ENCODE data around the gene ZNF362.

DNA sequence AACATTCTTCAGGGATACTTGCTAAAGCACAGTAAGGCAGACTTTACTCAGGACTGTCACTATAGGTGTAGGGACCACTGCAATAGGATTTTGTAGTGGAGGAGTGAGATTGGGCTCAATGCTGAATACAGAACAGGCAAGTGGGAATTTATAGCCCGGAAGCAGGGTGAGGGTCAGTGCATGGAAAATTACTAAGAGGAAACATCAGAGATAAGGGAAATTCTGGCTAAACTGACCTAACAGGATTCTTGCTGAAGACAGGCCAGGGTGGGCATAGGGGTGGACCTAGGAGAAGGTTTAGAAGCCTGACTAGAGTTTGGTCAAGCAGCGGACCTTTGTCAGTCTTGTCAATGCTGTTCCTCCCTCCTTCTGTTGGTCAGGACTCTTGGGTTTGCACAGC is 20.8 kb upstream of the ZNF362 start:
- TF ChIP-seq TAF1 (IDR thresholded peaks at IDR 0.05; ENCODE audit: low read depth, low read length) (no peak), POLR2AphosphoS5 (IDR thresholded peaks at IDR 0.05; ENCODE audit: low read depth, low read length) (no peak), POLR2A (IDR thresholded peaks at IDR 0.05; ENCODE audit: low read depth, low read length) (no peak), PAX5 (IDR thresholded peaks at IDR 0.05; ENCODE audit: insufficient read depth, low read length, severe bottlenecking) (no peak), SPI1 (IDR thresholded peaks at IDR 0.05; ENCODE audit: low read depth, low read length) (no peak), POU2F2 (IDR thresholded peaks at IDR 0.05; ENCODE audit: low read depth, low read length) (no peak)
